Inflammatory macrophage treated with lipopolysaccharide for 1 hour (primary cell): ENCODE measurements around the gene ADGRF3.
"Not testable (repeated sequence)": the region's sequence is repeated elsewhere in the genome, so short reads cannot be mapped to it uniquely, and the experiment has no call there.

Source experiments
- DNase-seq, 2 donors: peaks; one replicate each; pipeline ENCODE4 v3.0.0-alpha.2; 2020 to 2022

Gene ADGRF3

GRCh38 chr2:26276484-26277227, 69.9 kb downstream of the ADGRF3 start:
- no peak for DNase-seq

DNA sequence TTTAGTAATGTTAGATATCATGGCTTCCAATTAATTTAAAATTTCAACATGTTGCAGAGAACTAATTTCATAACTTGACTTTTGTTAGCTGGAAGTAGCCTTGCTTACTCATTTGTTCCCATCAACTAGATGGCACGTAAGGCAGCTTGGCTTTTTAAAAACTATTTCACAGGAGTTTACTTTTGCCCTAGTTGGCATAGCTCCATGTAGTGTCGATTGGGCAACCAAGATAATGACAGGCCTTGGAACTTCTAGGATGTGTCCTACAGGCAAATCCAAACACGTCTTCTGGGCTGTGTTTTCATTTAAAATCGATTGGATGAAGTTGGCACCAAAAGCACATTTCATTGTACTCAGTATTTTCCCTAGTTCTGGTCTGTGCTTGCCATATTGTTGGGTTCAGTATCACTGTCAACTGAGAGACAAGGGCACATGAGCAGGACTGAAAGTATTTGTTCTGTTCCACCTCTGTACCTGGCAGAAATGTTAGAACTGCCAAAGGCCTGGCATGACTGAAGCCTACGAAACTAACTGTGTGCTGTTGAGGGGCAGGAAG, 72.5 kb downstream of the ADGRF3 start:
- peak; percentile 58 to 84 for DNase-seq

- DNase-seq, result peak; percentile 31 to 45
Measured at GRCh38 chr2:26273501-26273900, 73.1 kb downstream of the ADGRF3 start.

DNA sequence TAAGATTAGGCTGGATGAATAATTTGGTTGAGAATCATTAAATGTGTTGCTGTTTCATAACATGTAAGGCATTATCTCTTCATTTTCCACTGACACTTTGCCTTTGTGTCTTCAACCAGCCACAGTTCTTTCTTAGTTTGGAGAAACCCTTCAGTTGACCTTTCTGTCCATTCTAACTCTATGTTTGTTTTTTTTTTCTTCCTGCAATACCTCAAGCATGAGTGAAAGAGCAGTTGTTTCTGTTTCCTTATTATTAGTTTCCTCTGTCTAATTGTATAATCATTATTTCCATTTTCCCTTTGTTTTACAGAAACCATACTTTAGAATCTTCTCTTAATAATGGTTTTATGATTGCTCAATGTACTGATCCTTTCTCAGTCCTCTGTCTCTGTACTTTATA, 76.2 kb downstream of the ADGRF3 start:
- peak in 1 of 2 donors; percentile 22 for DNase-seq

DNA sequence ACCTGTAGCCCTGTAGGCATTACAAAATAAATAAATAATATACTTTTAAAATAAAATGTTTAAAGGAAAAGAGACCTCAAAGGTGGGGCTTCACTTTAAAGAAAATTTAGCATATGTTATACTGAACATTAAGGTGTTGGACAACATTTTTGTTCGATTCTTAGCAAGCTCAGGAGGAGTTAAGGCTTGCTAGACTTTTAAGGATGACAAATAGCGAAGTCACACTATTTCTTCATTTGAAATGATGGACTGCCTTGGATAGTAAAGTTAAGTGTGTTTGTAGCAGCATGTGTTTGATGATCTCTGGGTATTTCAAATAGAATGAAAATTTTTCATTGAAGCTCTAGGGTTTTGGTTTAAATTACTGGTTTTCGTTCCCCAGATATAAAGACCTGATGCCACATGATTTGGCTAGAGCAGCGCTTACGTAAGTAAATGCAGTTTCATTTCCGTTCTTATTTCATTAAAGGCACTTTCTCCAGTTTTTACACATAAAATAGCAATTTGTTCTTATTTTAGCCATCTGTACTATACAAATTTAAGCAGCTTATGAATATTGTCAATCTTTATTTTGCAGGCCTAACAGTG, 76.9 kb downstream of the ADGRF3 start:
- DNase-seq, result peak; percentile 52 to 70

DNA sequence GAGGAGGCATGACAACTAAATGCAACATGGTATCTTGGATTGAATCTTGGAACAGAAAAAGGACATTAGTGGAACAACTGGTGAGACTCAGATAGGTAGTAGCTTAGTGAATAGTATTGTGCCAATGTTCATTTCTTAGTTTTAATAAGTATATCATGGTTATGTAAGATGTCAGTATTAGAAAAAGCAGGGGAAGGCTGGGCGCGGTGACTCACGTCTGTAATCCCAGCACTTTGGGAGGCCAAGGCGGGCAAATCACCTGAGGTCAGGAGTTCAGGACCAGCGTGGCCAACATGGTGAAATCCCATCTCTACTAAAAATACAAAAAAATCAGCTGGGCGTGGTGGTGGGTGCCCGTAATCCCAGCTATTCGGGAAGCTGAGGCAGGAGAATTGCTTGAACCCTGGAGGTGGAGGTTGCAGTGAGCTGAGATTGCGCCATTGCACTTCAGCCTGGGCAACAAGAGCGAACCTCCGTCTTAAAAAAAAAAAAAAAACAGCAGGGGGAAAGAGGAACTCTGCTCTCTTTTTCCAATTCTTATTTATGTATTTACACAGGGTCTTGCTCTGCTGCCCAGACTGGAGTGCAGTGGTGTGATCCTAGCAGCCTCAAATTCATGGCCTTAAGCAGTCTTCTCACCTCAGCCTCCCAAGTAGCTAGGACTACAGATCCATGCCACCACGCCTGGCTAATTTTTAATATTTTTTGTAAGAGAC, 77.8 kb downstream of the ADGRF3 start:
- not testable (repeated sequence) for DNase-seq

- peak; percentile 21 to 50 for DNase-seq
Measured at GRCh38 chr2:26268213-26268612, 78.4 kb downstream of the ADGRF3 start.

- peak in 1 of 2 donors; percentile 35 for DNase-seq
Measured at GRCh38 chr2:26258836-26259235, 87.8 kb downstream of the ADGRF3 start.
